Karpas-422 (cell line): Measurements from ENCODE around the gene SEMA4D. TPM values are rescaled to one million over a fixed set of nuclear protein-coding genes. Genes with fewer than 3 reads are reported as not detected.
A peak's percentile ranks its signal among the peaks of the same experiment; 100 is the strongest.
"Not testable (repeated sequence)": the region's sequence is repeated elsewhere in the genome, so short reads cannot be mapped to it uniquely, and the experiment has no call there.

Experiments
- DNase-seq: peaks from one replicate; pipeline ENCODE4 v3.0.0-alpha.2; 2015
- H2AFZ ChIP-seq: fragments of 200-600 bp; sonication (generic); 2 replicates; pipeline ENCODE4 v1.6.1; 2014; ENCODE audit warnings: antibody characterized with exemption, low read length, mixed read lengths
- H3K27ac ChIP-seq: fragments of 200-600 bp; sonication (generic); 2 replicates; pipeline ENCODE4 v1.5.1; 2014; ENCODE audit warnings: mild to moderate bottlenecking, low read length, moderate library complexity
- H3K27me3 ChIP-seq: fragments of 200-600 bp; sonication (generic); 2 replicates; pipeline ENCODE4 v1.6.1; 2014; ENCODE audit warnings: low read length, mixed read lengths
- H3K36me3 ChIP-seq: fragments of 200-600 bp; sonication (generic); 2 replicates; pipeline ENCODE4 v1.6.1; 2014; ENCODE audit warnings: low read length, mixed read lengths; ENCODE audit not compliant: insufficient read depth
- H3K4me1 ChIP-seq: fragments of 200-600 bp; sonication (generic); 2 replicates; pipeline ENCODE4 v1.6.1; 2014; ENCODE audit warnings: mild to moderate bottlenecking, low read length, mixed read lengths
- H3K4me2 ChIP-seq: fragments of 200-600 bp; sonication (generic); 2 replicates; pipeline ENCODE4 v1.6.1; 2014; ENCODE audit warnings: low read length, low read depth, mild to moderate bottlenecking; ENCODE audit not compliant: poor library complexity, severe bottlenecking
- H3K4me3 ChIP-seq: fragments of 200-600 bp; sonication (generic); 2 replicates; pipeline ENCODE4 v1.5.1; 2014; ENCODE audit warnings: mild to moderate bottlenecking, antibody characterized with exemption, low read length, mixed read lengths
- H3K79me2 ChIP-seq: fragments of 200-600 bp; sonication (generic); 2 replicates; pipeline ENCODE4 v1.6.1; 2014; ENCODE audit warnings: mild to moderate bottlenecking, low read length, mixed read lengths
- H3K9ac ChIP-seq: fragments of 200-600 bp; sonication (generic); 2 replicates; pipeline ENCODE4 v1.6.0; 2014; ENCODE audit warnings: low read length
- H3K9me2 ChIP-seq: fragments of 200-600 bp; sonication (generic), shearing (Covaris generic); replicated peaks from 2 replicates; pipeline ENCODE4 v1.6.0; 2014; ENCODE audit warnings: mild to moderate bottlenecking, low read length, moderate library complexity; ENCODE audit not compliant: insufficient read depth
- H3K9me3 ChIP-seq: fragments of 300-700, 200-600 bp; sonication (generic); 2 replicates; pipeline ENCODE4 v1.6.1; 2014; ENCODE audit warnings: low read length, mixed read lengths
- H4K20me1 ChIP-seq: fragments of 200-600 bp; sonication (generic); 2 replicates; pipeline ENCODE4 v1.6.1; 2014; ENCODE audit warnings: mild to moderate bottlenecking, antibody characterized with exemption, low read length, low read depth; ENCODE audit not compliant: insufficient read depth
- total RNA-seq: library from RNA; depleted of rRNA; stranded (reverse); fragments of >200 nt; shearing (Covaris generic); gene quantifications from 2 replicates; pipeline ENCODE4 v1.2.3, GENCODE V29; 2014; ENCODE audit warnings: low replicate concordance

Gene SEMA4D
- total RNA-seq, 1 experiment from 2014 or later = 2.3 TPM

GRCh38 chr9:89376286-89376685, 121.6 kb downstream of the SEMA4D start:
- peaks cover 10% of the 10 kb centered on the region for H3K4me1 ChIP-seq

GRCh38 chr9:89375191-89375760, 122.6 kb downstream of the SEMA4D start:
- H3K79me2 ChIP-seq = no peaks in the 10 kb centered on the region
- no peaks in the 10 kb centered on the region for H4K20me1 ChIP-seq
- no peaks in the 10 kb centered on the region for H3K27me3 ChIP-seq
- DNase-seq = peak; percentile 64
- no peaks in the 10 kb centered on the region for H3K9me3 ChIP-seq
- no peaks in the 10 kb centered on the region for H3K36me3 ChIP-seq
- no peak overlapping the region for H3K27ac ChIP-seq
- H3K4me1 ChIP-seq = peaks cover 10% of the 10 kb centered on the region
- peak overlapping the region; percentile 50 for H3K4me2 ChIP-seq
- H3K4me3 ChIP-seq = no peak overlapping the region
- no peaks in the 10 kb centered on the region for H3K9me2 ChIP-seq
- H3K9ac ChIP-seq = no peak overlapping the region
- H2AFZ ChIP-seq = no peak overlapping the region

More at GRCh38 chr9:89376286-89376685, 121.6 kb downstream of the SEMA4D start:
- DNase-seq = no peak
- no peak overlapping the region for H3K27ac ChIP-seq
- H3K9ac ChIP-seq = no peak overlapping the region
- H3K9me3 ChIP-seq = no peaks in the 10 kb centered on the region
- H4K20me1 ChIP-seq = no peaks in the 10 kb centered on the region
- no peak overlapping the region for H3K4me2 ChIP-seq
- no peaks in the 10 kb centered on the region for H3K79me2 ChIP-seq
- H3K9me2 ChIP-seq = no peaks in the 10 kb centered on the region
- H3K27me3 ChIP-seq = no peaks in the 10 kb centered on the region
- H3K36me3 ChIP-seq = no peaks in the 10 kb centered on the region
- H3K4me3 ChIP-seq = no peak overlapping the region
- H2AFZ ChIP-seq = no peak overlapping the region

DNA sequence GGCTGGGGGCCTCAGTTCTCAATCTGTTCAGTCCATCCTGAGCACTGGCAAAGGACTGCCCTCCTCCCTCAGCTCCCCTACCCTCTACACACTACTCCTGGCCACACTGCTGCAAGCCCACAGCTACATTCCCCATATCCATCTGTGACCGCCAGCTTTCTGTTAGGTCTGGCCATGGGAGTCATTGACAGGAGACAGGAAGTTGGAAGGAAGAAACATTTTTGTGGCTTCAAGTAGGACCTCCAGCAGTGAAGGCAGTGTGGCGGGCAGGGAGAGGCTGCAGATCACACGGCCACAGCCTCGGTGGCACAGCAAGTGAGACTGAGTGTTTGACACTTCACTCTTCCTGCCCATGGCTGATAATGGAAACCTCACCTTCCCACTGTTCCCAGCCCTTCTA, 123.7 kb downstream of the SEMA4D start:
- no peaks in the 10 kb centered on the region for H4K20me1 ChIP-seq

GRCh38 chr9:89372979-89373378, 124.9 kb downstream of the SEMA4D start:
- Histone ChIP-seq H2AFZ (no peak overlapping the region), H3K36me3 (no peaks in the 10 kb centered on the region), H3K27me3 (no peaks in the 10 kb centered on the region), H3K4me1 (peaks cover 10% of the 10 kb centered on the region), H3K4me2 (no peak overlapping the region), H3K9ac (no peak overlapping the region), H3K9me3 (no peaks in the 10 kb centered on the region), H3K79me2 (no peaks in the 10 kb centered on the region), H3K4me3 (no peak overlapping the region), H4K20me1 (no peaks in the 10 kb centered on the region), H3K9me2 (no peaks in the 10 kb centered on the region), H3K27ac (no peak overlapping the region)
- no peak for DNase-seq

More for the DNA sequence above, 123.7 kb downstream of the SEMA4D start:
- Histone ChIP-seq H3K4me3 (no peak overlapping the region), H3K4me1 (peaks cover 10% of the 10 kb centered on the region), H3K9me3 (no peaks in the 10 kb centered on the region), H3K27ac (no peak overlapping the region), H3K79me2 (no peaks in the 10 kb centered on the region), H3K9ac (no peak overlapping the region), H3K36me3 (no peaks in the 10 kb centered on the region), H2AFZ (no peak overlapping the region), H3K4me2 (no peak overlapping the region), H3K9me2 (no peaks in the 10 kb centered on the region), H3K27me3 (no peaks in the 10 kb centered on the region)
- DNase-seq = no peak

GRCh38 chr9:89372230-89372816, 125.6 kb downstream of the SEMA4D start:
- H3K27me3 ChIP-seq = no peaks in the 10 kb centered on the region
- no peaks in the 10 kb centered on the region for H3K36me3 ChIP-seq
- no peak overlapping the region for H3K27ac ChIP-seq
- H3K4me1 ChIP-seq = peaks cover 10% of the 10 kb centered on the region
- DNase-seq = no peak
- no peaks in the 10 kb centered on the region for H3K9me3 ChIP-seq
- H4K20me1 ChIP-seq = no peaks in the 10 kb centered on the region
- no peaks in the 10 kb centered on the region for H3K79me2 ChIP-seq
- H2AFZ ChIP-seq = no peak overlapping the region
- no peak overlapping the region for H3K4me2 ChIP-seq
- no peak overlapping the region for H3K9ac ChIP-seq
- no peaks in the 10 kb centered on the region for H3K9me2 ChIP-seq
- no peak overlapping the region for H3K4me3 ChIP-seq

- not testable (repeated sequence) for H3K9me3 ChIP-seq, H3K36me3 ChIP-seq, H3K9ac ChIP-seq, H3K27ac ChIP-seq, H3K79me2 ChIP-seq, H4K20me1 ChIP-seq, H2AFZ ChIP-seq, DNase-seq, H3K9me2 ChIP-seq, H3K4me2 ChIP-seq, H3K4me3 ChIP-seq, H3K27me3 ChIP-seq
- peaks cover 10% of the 10 kb centered on the region for H3K4me1 ChIP-seq
These were observed 126.1 kb downstream of the SEMA4D start for GRCh38 chr9:89371791-89372190.

DNA sequence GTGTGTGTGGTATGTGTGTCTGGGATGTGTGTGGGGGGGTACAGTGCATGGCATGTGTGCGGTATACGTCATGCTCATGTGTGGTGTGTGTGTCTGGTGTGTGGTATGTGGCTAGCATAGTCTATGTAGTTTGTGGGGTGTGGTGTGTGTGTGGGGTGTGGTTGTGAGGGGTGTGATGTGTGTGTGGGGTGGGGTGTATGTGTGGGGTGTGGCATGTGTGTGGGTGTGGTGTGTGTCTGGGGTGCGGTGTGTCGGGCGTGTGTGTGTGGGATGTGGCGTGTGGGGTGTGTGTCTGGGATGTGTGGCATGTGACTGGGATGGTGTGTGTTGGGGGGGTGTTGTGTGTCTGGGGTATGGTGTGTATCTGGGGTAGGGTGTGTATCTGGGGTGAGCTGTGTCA, 127.3 kb downstream of the SEMA4D start:
- Histone ChIP-seq H4K20me1 (no peaks in the 10 kb centered on the region), H2AFZ (no peak overlapping the region), H3K9me2 (no peaks in the 10 kb centered on the region), H3K27ac (no peak overlapping the region), H3K36me3 (no peaks in the 10 kb centered on the region), H3K4me1 (peaks cover 8% of the 10 kb centered on the region), H3K4me3 (no peak overlapping the region), H3K27me3 (no peaks in the 10 kb centered on the region), H3K9ac (no peak overlapping the region), H3K4me2 (no peak overlapping the region), H3K9me3 (no peaks in the 10 kb centered on the region), H3K79me2 (no peaks in the 10 kb centered on the region)
- no peak for DNase-seq

GRCh38 chr9:89368978-89369377, 128.9 kb downstream of the SEMA4D start:
- H4K20me1 ChIP-seq = no peaks in the 10 kb centered on the region
- H3K27ac ChIP-seq = no peak overlapping the region
- H3K27me3 ChIP-seq = no peaks in the 10 kb centered on the region
- H3K9ac ChIP-seq = no peak overlapping the region
- H3K4me3 ChIP-seq = no peak overlapping the region
- DNase-seq = no peak
- H3K36me3 ChIP-seq = no peaks in the 10 kb centered on the region
- no peak overlapping the region for H2AFZ ChIP-seq
- H3K9me3 ChIP-seq = no peaks in the 10 kb centered on the region
- no peak overlapping the region for H3K4me2 ChIP-seq
- no peaks in the 10 kb centered on the region for H3K4me1 ChIP-seq
- no peaks in the 10 kb centered on the region for H3K79me2 ChIP-seq
- no peaks in the 10 kb centered on the region for H3K9me2 ChIP-seq
